MM.1S (cell line): Measurements from ENCODE around the gene SETX.

Experiments
- DNase-seq: peaks from one replicate; pipeline ENCODE4 v3.0.0-alpha.2; 2015
- H2AFZ ChIP-seq: fragments of 300-600 bp; sonication (generic); 2 replicates; pipeline ENCODE4 v1.6.0; 2016; ENCODE audit warnings: antibody characterized with exemption, low read length
- H3F3A ChIP-seq: fragments of 300-600 bp; sonication (generic); 2 replicates; pipeline ENCODE4 v1.6.1; 2016; ENCODE audit warnings: mild to moderate bottlenecking, antibody characterized with exemption, low read length, moderate library complexity, mixed read lengths; ENCODE audit not compliant: insufficient read depth
- H3K27ac ChIP-seq: fragments of 300-600 bp; sonication (generic); 2 replicates; pipeline ENCODE4 v1.5.1; 2016; ENCODE audit warnings: mild to moderate bottlenecking, low read length
- H3K27me3 ChIP-seq: fragments of 300-600 bp; sonication (generic); replicated peaks from 2 replicates; pipeline ENCODE4 v1.6.0; 2016; ENCODE audit warnings: low read length; ENCODE audit not compliant: insufficient read depth
- H3K36me3 ChIP-seq: fragments of 300-600 bp; sonication (generic); replicated peaks from 2 replicates; pipeline ENCODE4 v1.6.1; 2016; ENCODE audit warnings: mild to moderate bottlenecking, low read length, mixed read lengths; ENCODE audit not compliant: insufficient read depth
- H3K4me1 ChIP-seq: fragments of 300-600 bp; sonication (generic); 2 replicates; pipeline ENCODE4 v1.6.1; 2016; ENCODE audit warnings: low read length, mixed read lengths
- H3K4me2 ChIP-seq: fragments of 300-600 bp; sonication (generic); 2 replicates; pipeline ENCODE4 v1.6.0; 2016; ENCODE audit warnings: low read depth, low read length
- H3K4me3 ChIP-seq: fragments of 300-600 bp; sonication (generic); 2 replicates; pipeline ENCODE4 v1.5.1; 2016; ENCODE audit warnings: low read length, mixed read lengths
- H3K79me2 ChIP-seq: fragments of 300-600 bp; sonication (generic); 2 replicates; pipeline ENCODE4 v1.6.1; 2016; ENCODE audit warnings: mixed run types, low read length, mixed read lengths
- H3K9ac ChIP-seq: fragments of 300-600 bp; sonication (generic); 2 replicates; pipeline ENCODE4 v1.6.1; 2016; ENCODE audit warnings: low read length, mixed read lengths
- H3K9me2 ChIP-seq: fragments of 300-600 bp; sonication (generic); replicated peaks from 2 replicates; pipeline ENCODE4 v1.6.1; 2016; ENCODE audit warnings: mild to moderate bottlenecking, low read length, mixed read lengths; ENCODE audit not compliant: insufficient read depth
- H3K9me3 ChIP-seq: fragments of 300-600 bp; sonication (generic); replicated peaks from 2 replicates; pipeline ENCODE4 v1.6.1; 2016; ENCODE audit warnings: mild to moderate bottlenecking, low read length, mixed read lengths; ENCODE audit not compliant: insufficient read depth
- H4K20me1 ChIP-seq: fragments of 300-600 bp; sonication (generic); 2 replicates; pipeline ENCODE4 v1.6.1; 2016; ENCODE audit warnings: mild to moderate bottlenecking, low read length, moderate library complexity, mixed read lengths; ENCODE audit not compliant: insufficient read depth
- CTCF ChIP-seq: fragments of 300-600 bp; sonication (generic); IDR thresholded peaks from 2 replicates; pipeline ENCODE4 v1.5.1; 2016; ENCODE audit warnings: antibody characterized with exemption, low read length, mixed read lengths
- EZH2 ChIP-seq: fragments of 300-600 bp; sonication (generic); optimal IDR thresholded peaks from 2 replicates; pipeline ENCODE3; 2017; ENCODE audit warnings: low read depth, mild to moderate bottlenecking, antibody characterized with exemption, low read length, mixed read lengths
- EZH2phosphoT487 ChIP-seq: fragments of 300-600 bp; sonication (generic); IDR thresholded peaks from 2 replicates; pipeline ENCODE4 v1.6.1; 2018; ENCODE audit warnings: antibody characterized with exemption, low read length

SETX gene

GRCh38 chr9:132224645-132225044 lies 130.1 kb downstream of the SETX start:
- no peak overlapping the region for H3K4me2 ChIP-seq
- H3K27ac ChIP-seq = no peak overlapping the region
- peaks cover 99% of the 10 kb centered on the region for H3K27me3 ChIP-seq
- H4K20me1 ChIP-seq = no peaks in the 10 kb centered on the region
- DNase-seq = no peak
- no peaks in the 10 kb centered on the region for H3K79me2 ChIP-seq
- no peaks in the 10 kb centered on the region for H3K9me3 ChIP-seq
- H3F3A ChIP-seq = no peaks in the 10 kb centered on the region
- no peak overlapping the region for H2AFZ ChIP-seq
- H3K9me2 ChIP-seq = no peaks in the 10 kb centered on the region
- no peaks in the 10 kb centered on the region for H3K4me1 ChIP-seq
- H3K9ac ChIP-seq = no peak overlapping the region
- no peak overlapping the region for H3K4me3 ChIP-seq
- H3K36me3 ChIP-seq = no peaks in the 10 kb centered on the region
- TF ChIP-seq CTCF (no peak), EZH2phosphoT487 (no peak), EZH2 (no peak)

- H3K4me1 ChIP-seq = no peaks in the 10 kb centered on the region
- H3K4me3 ChIP-seq = no peak overlapping the region
- no peak for DNase-seq
- no peak overlapping the region for H3K9ac ChIP-seq
- no peaks in the 10 kb centered on the region for H3F3A ChIP-seq
- no peak overlapping the region for H2AFZ ChIP-seq
- no peaks in the 10 kb centered on the region for H3K79me2 ChIP-seq
- H3K9me2 ChIP-seq = no peaks in the 10 kb centered on the region
- TF ChIP-seq CTCF (no peak), EZH2phosphoT487 (no peak), EZH2 (no peak)
- no peaks in the 10 kb centered on the region for H3K9me3 ChIP-seq
- H4K20me1 ChIP-seq = no peaks in the 10 kb centered on the region
- no peak overlapping the region for H3K4me2 ChIP-seq
- no peak overlapping the region for H3K27ac ChIP-seq
- peaks cover 98% of the 10 kb centered on the region for H3K27me3 ChIP-seq
- no peaks in the 10 kb centered on the region for H3K36me3 ChIP-seq
These were observed 132.8 kb downstream of the SETX start for GRCh38 chr9:132221941-132222340.

- Histone ChIP-seq H3K27me3 (peaks cover 99% of the 10 kb centered on the region), H3K4me3 (no peak overlapping the region), H3K4me1 (no peaks in the 10 kb centered on the region), H3K27ac (no peak overlapping the region), H3K9ac (no peak overlapping the region), H3K79me2 (no peaks in the 10 kb centered on the region), H3F3A (no peaks in the 10 kb centered on the region), H3K4me2 (no peak overlapping the region), H3K9me2 (no peaks in the 10 kb centered on the region), H2AFZ (no peak overlapping the region), H4K20me1 (no peaks in the 10 kb centered on the region), H3K9me3 (no peaks in the 10 kb centered on the region), H3K36me3 (no peaks in the 10 kb centered on the region)
- no peak for DNase-seq
- TF ChIP-seq CTCF (no peak), EZH2 (no peak), EZH2phosphoT487 (no peak)
These were observed 136.6 kb downstream of the SETX start for GRCh38 chr9:132218208-132218607.
